Colon (tissue), 2 donors: Measurements from ENCODE around the gene HAPLN3.
"Not testable (repeated sequence)": the region's sequence is repeated elsewhere in the genome, so short reads cannot be mapped to it uniquely, and the experiment has no call there.

ENCODE experiments used
- FAIRE-seq: peaks from 2 replicates; lab custom pipeline; 2012; peaks lifted over from hg19 to GRCh38; lab: Jason Lieb, UNC
- donor health status: control.
- donor health status: control.

HAPLN3 gene

GRCh38 chr15:88894819-88895767 is at the start of gene HAPLN3:
Gene HAPLN3 (minus strand): TSS chr15:88895544. CDS start chr15:88887298, 8,246 bp downstream.
- no peak for FAIRE-seq

- no peak for FAIRE-seq
These were observed 44.8 kb upstream of the HAPLN3 start for GRCh38 chr15:88940110-88940675.

- no peak for FAIRE-seq
These were observed 44.1 kb upstream of the HAPLN3 start for GRCh38 chr15:88939486-88939806.

GRCh38 chr15:88938802-88939485 is 43.6 kb upstream of the HAPLN3 start:
- FAIRE-seq = no peak

GRCh38 chr15:88934449-88934848 is 39.1 kb upstream of the HAPLN3 start:
- not testable (repeated sequence) for FAIRE-seq

GRCh38 chr15:88932875-88933330 is 37.6 kb upstream of the HAPLN3 start:
- FAIRE-seq = no peak

GRCh38 chr15:88932271-88932874 is 37.0 kb upstream of the HAPLN3 start:
- no peak for FAIRE-seq

GRCh38 chr15:88930579-88930978 is 35.2 kb upstream of the HAPLN3 start:
- FAIRE-seq = no peak

GRCh38 chr15:88929358-88930098 is 34.2 kb upstream of the HAPLN3 start:
- not testable (repeated sequence) for FAIRE-seq

- FAIRE-seq = not testable (repeated sequence)
These were observed 32.8 kb upstream of the HAPLN3 start for GRCh38 chr15:88928192-88928591.

GRCh38 chr15:88925648-88926047 is 30.3 kb upstream of the HAPLN3 start:
- not testable (repeated sequence) for FAIRE-seq

- not testable (repeated sequence) for FAIRE-seq
These were observed 25.6 kb upstream of the HAPLN3 start for GRCh38 chr15:88920892-88921435.

- no peak for FAIRE-seq
These were observed 25.0 kb upstream of the HAPLN3 start for GRCh38 chr15:88920186-88920891.

- FAIRE-seq = no peak
These were observed 23.4 kb upstream of the HAPLN3 start for GRCh38 chr15:88918738-88919137.

GRCh38 chr15:88917760-88918159 is 22.4 kb upstream of the HAPLN3 start:
- FAIRE-seq = no peak

GRCh38 chr15:88915354-88915753 is 20.0 kb upstream of the HAPLN3 start:
- no peak for FAIRE-seq

- no peak for FAIRE-seq
These were observed 18.5 kb upstream of the HAPLN3 start for GRCh38 chr15:88913850-88914169.

- no peak for FAIRE-seq
These were observed 17.9 kb upstream of the HAPLN3 start, which contains the start of gene MFGE8 for GRCh38 chr15:88913017-88913849. Gene MFGE8 (minus strand): TSS chr15:88913379. CDS start chr15:88913319, 60 bp downstream.

- no peak for FAIRE-seq
These were observed 17.2 kb upstream of the HAPLN3 start for GRCh38 chr15:88912500-88912921.

GRCh38 chr15:88911766-88912118 is 16.4 kb upstream of the HAPLN3 start:
- no peak for FAIRE-seq
